ENCODE measurements around the gene CCDC40. TPM values are rescaled to one million over a fixed set of nuclear protein-coding genes. Genes with fewer than 3 reads are reported as not detected.

Gene CCDC40
- total RNA-seq, 3 donors from 2014 or later = 0.25 to 0.98 (median 0.29) TPM

DNA sequence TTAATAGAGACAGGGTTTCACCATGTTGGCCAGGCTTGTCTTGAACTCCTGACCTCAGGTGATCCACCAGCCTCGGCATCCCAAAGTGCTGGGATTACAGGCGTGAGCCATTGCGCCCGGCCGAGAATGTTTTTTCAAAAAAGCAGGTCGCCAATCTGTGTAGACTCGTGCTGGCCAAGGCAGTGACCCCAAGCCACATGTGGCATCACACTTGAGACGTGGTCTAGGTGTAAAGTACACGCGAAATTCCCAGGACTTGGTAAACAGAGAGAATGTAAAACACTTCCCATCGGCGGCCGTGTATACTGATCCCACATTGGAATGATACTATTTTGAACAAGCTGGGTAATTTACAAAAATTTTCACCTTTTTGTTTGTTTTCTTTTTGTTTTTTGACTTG, 41.8 kb upstream of the CCDC40 start:
- Mint-ChIP-seq H3K4me3 (no peak overlapping the region), H3K9me3 (no peaks in the 10 kb centered on the region), H3K27me3 (ENCODE audit: low read depth) (no peaks in the 10 kb centered on the region), H3K4me1 (ENCODE audit: low read depth) (peaks cover 54% of the 10 kb centered on the region), H3K36me3 (ENCODE audit: insufficient read depth) (no peaks in the 10 kb centered on the region)
- ATAC-seq = no peak
- no peak for DNase-seq

DNA sequence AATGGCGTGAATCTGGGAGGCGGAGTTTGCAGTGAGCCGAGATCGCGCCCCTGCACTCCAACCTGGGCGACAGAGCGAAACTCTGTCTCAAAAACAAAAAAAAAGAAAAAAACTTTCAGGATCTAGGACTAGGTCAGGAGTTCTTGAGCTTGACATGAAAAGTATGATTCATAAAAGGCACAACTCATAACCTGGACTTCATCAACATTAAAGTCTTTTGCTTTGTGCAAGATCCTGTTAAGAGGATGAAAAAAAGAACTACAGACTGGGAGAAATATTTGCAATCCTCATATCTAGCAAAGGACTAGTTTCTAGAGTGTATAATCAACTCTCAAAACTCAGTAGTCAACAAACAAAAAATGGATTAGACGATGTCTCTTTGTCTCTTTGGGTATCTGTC, 40.7 kb upstream of the CCDC40 start:
- ATAC-seq (no peak), DNase-seq (no peak)
- Mint-ChIP-seq H3K4me3 (no peak overlapping the region), H3K36me3 (ENCODE audit: insufficient read depth) (no peaks in the 10 kb centered on the region), H3K4me1 (ENCODE audit: low read depth) (peaks cover 54% of the 10 kb centered on the region), H3K27me3 (ENCODE audit: low read depth) (no peaks in the 10 kb centered on the region), H3K9me3 (no peaks in the 10 kb centered on the region)

DNA sequence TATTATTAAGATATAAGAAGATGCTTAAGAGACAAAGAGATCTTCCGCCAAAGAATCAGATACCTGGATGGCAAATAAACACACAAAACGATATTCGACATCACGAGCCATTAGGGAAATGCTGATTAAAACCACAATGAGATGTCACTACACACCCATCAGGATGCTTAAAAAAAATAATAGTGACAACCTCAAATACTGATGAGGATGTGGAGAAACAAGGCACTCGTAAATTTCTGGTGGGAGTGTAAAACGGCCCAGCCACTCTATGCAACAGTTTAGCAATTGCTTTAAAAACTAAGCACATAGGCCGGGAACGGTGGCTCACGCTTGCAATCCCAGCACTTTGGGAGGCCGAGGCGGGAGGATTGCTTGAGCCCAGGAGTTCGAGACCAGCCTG, 40.2 kb upstream of the CCDC40 start:
- no peak for ATAC-seq
- Mint-ChIP-seq H3K4me3 (no peak overlapping the region), H3K4me1 (ENCODE audit: low read depth) (peaks cover 54% of the 10 kb centered on the region), H3K27me3 (ENCODE audit: low read depth) (no peaks in the 10 kb centered on the region), H3K36me3 (ENCODE audit: insufficient read depth) (no peaks in the 10 kb centered on the region), H3K9me3 (no peaks in the 10 kb centered on the region)
- no peak for DNase-seq

GRCh38 chr17:79997011-79997660, 39.3 kb upstream of the CCDC40 start:
- peak; percentile 91 to 93 for ATAC-seq
- Mint-ChIP-seq H3K4me3 (peak overlapping the region; percentile 70), H3K9me3 (no peaks in the 10 kb centered on the region), H3K4me1 (ENCODE audit: low read depth) (peaks cover 53% of the 10 kb centered on the region), H3K36me3 (ENCODE audit: insufficient read depth) (no peaks in the 10 kb centered on the region), H3K27me3 (ENCODE audit: low read depth) (no peaks in the 10 kb centered on the region)
- peak; percentile 41 for DNase-seq

DNA sequence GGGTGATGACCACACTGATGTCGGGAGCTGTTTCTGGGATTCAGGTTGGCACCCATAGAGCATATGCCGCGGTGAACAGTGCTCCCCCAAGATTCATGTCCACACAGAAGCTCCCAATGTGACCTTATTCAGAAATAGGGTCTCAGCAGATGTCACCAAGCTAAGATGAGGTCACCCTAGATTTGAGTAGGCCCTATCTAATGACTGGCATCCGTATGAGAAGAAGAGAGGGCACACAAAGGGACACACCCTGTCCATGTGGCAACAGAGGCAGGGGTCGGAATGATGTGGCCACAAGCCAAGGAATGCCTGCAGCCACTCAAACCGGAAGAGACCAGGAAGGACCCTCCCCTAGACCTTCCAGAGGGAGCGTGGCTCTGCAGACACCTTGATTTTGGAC, 36.3 kb upstream of the CCDC40 start:
- Mint-ChIP-seq H3K27me3 (ENCODE audit: low read depth) (no peaks in the 10 kb centered on the region), H3K9me3 (no peaks in the 10 kb centered on the region), H3K4me3 (no peak overlapping the region), H3K36me3 (ENCODE audit: insufficient read depth) (no peaks in the 10 kb centered on the region), H3K4me1 (ENCODE audit: low read depth) (peaks cover 32% of the 10 kb centered on the region)
- ATAC-seq = no peak
- DNase-seq = no peak

- Mint-ChIP-seq H3K4me1 (ENCODE audit: low read depth) (peaks cover 30% of the 10 kb centered on the region), H3K27me3 (ENCODE audit: low read depth) (no peaks in the 10 kb centered on the region), H3K4me3 (no peak overlapping the region), H3K9me3 (no peaks in the 10 kb centered on the region), H3K36me3 (ENCODE audit: insufficient read depth) (no peaks in the 10 kb centered on the region)
- no peak for ATAC-seq
- DNase-seq = no peak
Observed at GRCh38 chr17:80000981-80001775, 35.3 kb upstream of the CCDC40 start.

GRCh38 chr17:80002070-80002641, 34.3 kb upstream of the CCDC40 start:
- ATAC-seq (no peak), DNase-seq (no peak)
- H3K4me1 Mint-ChIP-seq (ENCODE audit: low read depth) = peaks cover 20% of the 10 kb centered on the region
- H3K9me3 Mint-ChIP-seq = no peaks in the 10 kb centered on the region
- H3K27me3 Mint-ChIP-seq (ENCODE audit: low read depth) = no peaks in the 10 kb centered on the region
- no peaks in the 10 kb centered on the region for H3K36me3 Mint-ChIP-seq (ENCODE audit: insufficient read depth)
- no peak overlapping the region for H3K4me3 Mint-ChIP-seq

GRCh38 chr17:80002690-80003490, 33.6 kb upstream of the CCDC40 start:
- DNase-seq (no peak), ATAC-seq (no peak)
- H3K4me3 Mint-ChIP-seq = no peak overlapping the region
- H3K9me3 Mint-ChIP-seq = no peaks in the 10 kb centered on the region
- no peaks in the 10 kb centered on the region for H3K36me3 Mint-ChIP-seq (ENCODE audit: insufficient read depth)
- H3K27me3 Mint-ChIP-seq (ENCODE audit: low read depth) = no peaks in the 10 kb centered on the region
- H3K4me1 Mint-ChIP-seq (ENCODE audit: low read depth) = peaks cover 13% of the 10 kb centered on the region

DNA sequence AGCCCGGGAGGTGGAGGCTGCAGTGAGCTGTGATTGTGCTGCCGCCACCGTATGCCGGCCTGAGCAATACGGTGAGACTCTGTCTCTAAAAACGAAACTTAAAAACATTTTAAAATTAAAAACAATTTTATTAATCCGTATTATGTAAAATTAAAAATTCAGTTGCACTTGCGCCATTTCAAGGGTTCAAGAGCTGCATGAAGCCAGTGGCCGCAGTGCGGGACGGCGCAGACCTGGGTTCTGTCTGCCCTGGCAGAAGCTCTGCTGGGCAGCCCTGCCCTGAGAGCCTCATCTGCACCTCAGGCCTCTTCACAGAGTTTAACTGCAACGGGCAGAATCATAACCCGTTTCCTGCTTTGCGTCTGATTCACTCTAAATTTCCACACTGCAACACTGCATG, 32.5 kb upstream of the CCDC40 start:
- Mint-ChIP-seq H3K4me1 (ENCODE audit: low read depth) (peaks cover 5% of the 10 kb centered on the region), H3K4me3 (no peak overlapping the region), H3K27me3 (ENCODE audit: low read depth) (no peaks in the 10 kb centered on the region), H3K36me3 (ENCODE audit: insufficient read depth) (no peaks in the 10 kb centered on the region), H3K9me3 (no peaks in the 10 kb centered on the region)
- ATAC-seq = no peak
- DNase-seq = no peak

DNA sequence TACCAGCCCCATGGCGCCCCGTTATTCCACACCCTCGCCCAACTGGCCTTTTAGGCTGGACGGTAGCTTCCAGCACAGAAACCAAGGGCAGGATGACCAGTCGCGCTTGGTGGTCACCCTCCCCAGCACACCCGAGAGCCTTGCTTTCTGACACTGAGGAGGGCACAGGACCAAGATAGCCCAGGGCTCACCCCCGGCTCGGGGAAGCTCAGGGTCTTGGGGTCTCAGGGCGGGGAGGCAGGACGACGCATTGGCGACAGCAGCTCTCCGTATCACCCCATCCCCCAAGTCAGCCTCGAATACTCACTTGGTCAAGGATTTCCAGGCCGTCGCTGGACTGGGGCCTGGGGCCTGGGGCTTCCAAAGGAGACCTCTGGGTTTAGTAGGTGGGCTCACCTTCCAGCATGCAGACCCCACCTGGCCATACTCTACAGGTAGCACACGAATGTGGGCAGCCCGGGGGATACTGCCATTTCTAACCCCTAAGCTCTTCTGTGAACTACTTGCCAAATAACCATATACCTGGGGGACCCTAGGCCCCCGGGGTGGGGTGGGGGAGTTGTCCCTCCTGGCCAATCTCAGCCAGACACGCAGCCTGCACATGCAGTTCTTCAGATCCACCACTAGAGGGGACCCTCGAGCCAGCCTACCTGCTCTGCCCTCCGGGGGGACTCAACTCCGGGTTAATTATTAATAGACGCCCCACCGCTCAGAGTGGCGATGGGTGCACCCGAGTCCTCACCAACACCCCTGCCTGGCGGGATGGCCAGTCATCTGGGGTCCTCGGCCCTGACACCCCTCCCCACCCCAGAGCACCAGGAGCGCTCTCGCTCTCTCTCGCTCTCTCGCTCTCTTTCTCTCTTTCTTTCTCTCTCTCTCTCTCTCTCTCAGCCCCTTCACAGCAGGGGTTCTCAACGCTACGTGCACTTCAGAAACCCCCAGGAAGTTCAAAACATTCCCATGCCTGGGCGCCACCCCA, 30.8 kb upstream of the CCDC40 start:
- DNase-seq (peak; percentile 60), ATAC-seq (peak; percentile 58 to 66)
- peaks cover 5% of the 10 kb centered on the region for H3K4me1 Mint-ChIP-seq (ENCODE audit: low read depth)
- H3K9me3 Mint-ChIP-seq = no peaks in the 10 kb centered on the region
- no peak overlapping the region for H3K4me3 Mint-ChIP-seq
- no peaks in the 10 kb centered on the region for H3K27me3 Mint-ChIP-seq (ENCODE audit: low read depth)
- H3K36me3 Mint-ChIP-seq (ENCODE audit: insufficient read depth) = no peaks in the 10 kb centered on the region

DNA sequence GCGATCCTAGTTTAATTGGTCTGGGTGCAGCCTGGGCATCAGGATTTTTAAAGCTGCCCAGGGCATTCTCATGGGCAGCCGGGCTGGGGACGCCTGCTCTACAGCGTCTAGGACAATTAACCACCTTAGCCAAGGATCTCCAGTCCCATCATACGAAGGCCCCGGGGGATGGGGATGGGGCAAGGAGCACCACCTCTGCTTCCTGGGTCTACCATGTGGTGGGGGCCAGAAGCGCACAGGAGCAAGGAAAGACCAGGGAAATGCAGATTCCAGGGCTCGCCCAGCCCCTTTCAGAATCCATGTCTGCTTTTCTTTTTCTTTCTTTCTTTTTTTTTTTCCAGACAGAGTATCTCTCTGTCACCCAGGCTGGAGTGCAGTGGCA, 30.1 kb upstream of the CCDC40 start:
- DNase-seq = no peak
- H3K9me3 Mint-ChIP-seq = no peaks in the 10 kb centered on the region
- no peaks in the 10 kb centered on the region for H3K36me3 Mint-ChIP-seq (ENCODE audit: insufficient read depth)
- ATAC-seq = no peak
- peaks cover 5% of the 10 kb centered on the region for H3K4me1 Mint-ChIP-seq (ENCODE audit: low read depth)
- no peaks in the 10 kb centered on the region for H3K27me3 Mint-ChIP-seq (ENCODE audit: low read depth)
- H3K4me3 Mint-ChIP-seq = no peak overlapping the region

DNA sequence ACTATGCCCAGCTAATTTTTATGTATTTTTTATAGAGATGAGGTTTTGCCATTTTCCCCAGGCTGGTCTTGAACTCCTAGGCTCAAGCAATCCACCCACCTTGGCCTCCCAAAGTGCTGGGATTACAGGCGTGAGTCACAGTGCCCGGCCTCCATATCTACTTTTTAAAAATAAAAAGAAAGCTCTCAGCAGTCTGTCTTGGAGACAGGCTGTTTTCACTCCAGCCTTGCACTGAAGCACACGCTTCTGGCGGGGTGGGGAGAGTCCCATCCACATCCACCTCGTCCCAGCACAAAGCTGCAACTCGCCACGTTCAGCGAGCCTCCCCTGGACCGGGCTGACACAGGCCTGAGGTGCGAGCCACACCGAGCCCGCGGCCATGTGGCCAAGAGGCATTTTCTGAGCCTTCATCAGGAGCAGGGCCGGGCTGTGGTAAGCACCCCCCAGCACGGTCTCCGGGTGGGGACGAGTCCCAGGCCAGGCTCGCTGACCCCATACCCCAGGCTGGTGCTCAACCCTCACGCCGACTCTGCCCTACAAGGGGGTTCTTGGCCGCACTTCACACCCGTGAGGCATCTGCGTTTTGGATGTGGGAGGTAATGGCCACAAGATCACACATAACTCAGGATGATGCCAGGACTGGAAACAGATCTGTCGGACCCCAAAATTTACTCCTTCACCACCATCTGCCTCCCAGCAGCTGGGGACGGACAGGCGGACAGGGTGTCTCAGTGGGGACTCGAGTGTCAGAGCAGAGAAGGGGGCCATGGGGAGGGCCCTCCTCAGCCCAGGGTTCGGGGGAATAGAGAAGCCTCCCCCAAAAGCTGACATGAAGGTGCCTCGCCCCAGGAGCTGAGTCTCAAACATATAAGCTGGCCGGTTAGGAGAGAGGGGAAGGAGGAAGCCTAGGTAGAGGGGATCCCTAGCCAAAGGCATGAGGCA, 29.4 kb upstream of the CCDC40 start:
- H3K9me3 Mint-ChIP-seq = no peaks in the 10 kb centered on the region
- H3K27me3 Mint-ChIP-seq (ENCODE audit: low read depth) = no peaks in the 10 kb centered on the region
- H3K36me3 Mint-ChIP-seq (ENCODE audit: insufficient read depth) = no peaks in the 10 kb centered on the region
- no peak overlapping the region for H3K4me3 Mint-ChIP-seq
- ATAC-seq (no peak), DNase-seq (no peak)
- H3K4me1 Mint-ChIP-seq (ENCODE audit: low read depth) = peaks cover 5% of the 10 kb centered on the region

DNA sequence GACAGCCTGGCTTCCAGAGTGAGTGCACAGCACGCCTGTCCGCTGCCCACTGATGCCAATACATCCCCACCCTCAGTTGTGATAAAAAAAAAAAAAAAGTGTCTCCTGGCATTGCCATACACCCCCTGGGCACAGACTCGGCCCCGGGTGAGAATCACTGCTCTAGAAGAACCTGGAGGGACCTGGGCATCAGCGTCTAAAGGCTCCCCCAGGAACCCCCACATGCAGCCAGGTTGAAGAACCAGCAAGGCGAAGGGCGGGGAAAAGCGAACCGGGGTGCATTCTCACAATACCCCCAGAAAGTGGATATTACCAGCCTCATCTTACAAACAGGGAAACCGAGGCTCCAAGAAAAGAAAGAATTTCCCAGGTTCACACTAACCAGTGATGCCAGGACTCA, 28.5 kb upstream of the CCDC40 start:
- H3K4me1 Mint-ChIP-seq (ENCODE audit: low read depth) = peaks cover 5% of the 10 kb centered on the region
- H3K36me3 Mint-ChIP-seq (ENCODE audit: insufficient read depth) = peaks cover 2% of the 10 kb centered on the region
- no peaks in the 10 kb centered on the region for H3K27me3 Mint-ChIP-seq (ENCODE audit: low read depth)
- no peak for DNase-seq
- ATAC-seq = no peak
- no peaks in the 10 kb centered on the region for H3K9me3 Mint-ChIP-seq
- no peak overlapping the region for H3K4me3 Mint-ChIP-seq

Data from activated T-cell treated with anti-CD3 and anti-CD28 coated beads, Interleukin-2, amount 50 U/mL, for 4 hours (primary cell).